ENCODE results near the gene TRAPPC2B.
"Not testable (repeated sequence)": the region's sequence is repeated elsewhere in the genome, so short reads cannot be mapped to it uniquely, and the experiment has no call there.

TRAPPC2B gene

GRCh38 chr19:57362997-57363687 is at the start of gene TRAPPC2B, which contains the start of gene ZNF547:
Gene TRAPPC2B (plus strand): TSS chr19:57363551. CDS start chr19:57364834, 1,283 bp downstream.
Gene ZNF547 (plus strand): TSS chr19:57363551. CDS start chr19:57368556, 5,005 bp downstream.
- DNase-seq = peak; percentile 97 to 98

DNA sequence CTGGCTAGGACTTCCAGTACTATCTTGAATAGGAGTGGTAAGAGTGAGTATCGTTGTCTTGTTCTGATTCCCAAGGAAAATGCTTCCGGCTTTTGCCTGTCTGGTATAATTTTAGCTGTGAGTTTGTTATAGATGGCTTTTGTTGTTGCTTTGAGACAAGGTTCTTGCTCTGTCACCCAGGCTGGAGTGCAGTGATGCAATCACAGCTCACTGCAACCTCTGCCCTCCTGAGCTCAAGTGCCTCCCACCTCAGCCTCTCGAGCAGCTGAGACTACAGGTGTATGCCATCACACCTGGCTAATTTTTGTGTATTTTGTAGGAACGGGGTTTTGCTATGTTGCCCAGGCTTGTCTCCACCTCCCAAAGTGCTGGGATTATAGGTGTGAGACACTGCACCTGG is 49.2 kb upstream of the TRAPPC2B start:
- DNase-seq = no peak

DNA sequence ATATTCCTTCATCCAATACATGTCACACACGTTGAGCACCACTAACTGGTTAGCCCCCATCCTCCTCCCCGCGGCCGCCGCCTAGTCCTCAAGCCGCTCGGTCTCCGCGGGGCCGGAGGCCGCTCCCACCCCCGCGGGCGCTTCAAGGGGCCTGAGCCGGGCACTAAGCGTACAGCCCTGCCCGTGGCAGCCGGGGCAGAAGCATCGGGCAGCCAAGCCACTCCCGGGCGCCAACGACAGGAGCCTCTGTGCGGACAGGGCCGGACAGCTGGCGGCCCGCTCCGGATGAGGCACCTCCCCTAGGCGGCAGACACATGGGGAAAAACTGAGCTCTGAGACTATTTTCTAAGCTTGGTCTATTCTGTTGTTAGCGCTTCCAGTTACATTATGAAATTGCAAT is 45.8 kb upstream of the TRAPPC2B start:
- no peak for DNase-seq

GRCh38 chr19:57319869-57320179 is 43.5 kb upstream of the TRAPPC2B start:
- no peak for DNase-seq

- DNase-seq = peak; percentile 89 to 94
These were observed 42.9 kb upstream of the TRAPPC2B start, which contains the start of gene ZNF543 for GRCh38 chr19:57320180-57321084. Gene ZNF543 (plus strand): TSS chr19:57320472. CDS start chr19:57320854, 382 bp downstream.

DNA sequence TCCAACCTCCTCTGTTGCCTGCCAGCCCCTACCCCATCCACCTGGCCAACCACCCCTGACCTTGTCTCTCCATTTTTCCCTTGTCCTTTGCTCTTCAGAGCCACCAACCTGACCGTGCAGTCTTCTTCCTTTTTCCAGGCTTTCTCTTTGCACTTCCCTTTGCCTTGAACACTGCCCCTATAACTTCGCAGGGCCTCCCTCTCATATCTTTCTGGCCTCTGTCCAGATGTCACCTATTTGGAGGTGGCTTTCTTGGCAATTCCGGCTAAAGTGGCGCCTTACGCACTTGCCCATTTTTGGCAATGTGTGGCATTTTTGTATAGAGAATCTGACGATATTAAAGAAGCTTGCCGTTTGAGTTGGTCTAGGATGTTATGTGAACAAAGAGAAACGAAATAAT is 42.2 kb upstream of the TRAPPC2B start:
- no peak for DNase-seq

GRCh38 chr19:57321751-57322150 is 41.6 kb upstream of the TRAPPC2B start:
- DNase-seq = no peak

GRCh38 chr19:57324992-57325391 is 38.4 kb upstream of the TRAPPC2B start:
- DNase-seq = no peak

- DNase-seq = no peak
These were observed 35.4 kb upstream of the TRAPPC2B start for GRCh38 chr19:57327993-57328392.

DNA sequence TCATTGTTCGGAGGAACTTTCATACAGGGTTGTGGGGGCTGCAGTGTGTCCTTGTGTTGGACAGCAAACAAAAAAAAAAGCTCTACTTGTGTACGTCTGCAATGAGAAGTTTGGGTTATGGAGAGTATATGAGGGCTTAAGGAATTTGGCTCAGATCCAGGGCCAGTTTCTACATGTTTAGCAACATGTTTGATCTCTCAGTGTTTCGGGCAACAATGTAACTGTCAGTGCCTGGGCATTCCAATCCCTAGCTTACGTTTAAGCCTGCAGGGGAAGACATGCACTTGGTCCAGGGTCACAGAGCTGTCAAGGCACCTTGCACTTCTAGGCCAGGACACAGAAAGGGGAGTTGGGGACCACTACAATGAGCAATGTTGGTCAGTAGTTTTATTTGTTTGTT is 29.2 kb upstream of the TRAPPC2B start:
- DNase-seq = no peak

DNA sequence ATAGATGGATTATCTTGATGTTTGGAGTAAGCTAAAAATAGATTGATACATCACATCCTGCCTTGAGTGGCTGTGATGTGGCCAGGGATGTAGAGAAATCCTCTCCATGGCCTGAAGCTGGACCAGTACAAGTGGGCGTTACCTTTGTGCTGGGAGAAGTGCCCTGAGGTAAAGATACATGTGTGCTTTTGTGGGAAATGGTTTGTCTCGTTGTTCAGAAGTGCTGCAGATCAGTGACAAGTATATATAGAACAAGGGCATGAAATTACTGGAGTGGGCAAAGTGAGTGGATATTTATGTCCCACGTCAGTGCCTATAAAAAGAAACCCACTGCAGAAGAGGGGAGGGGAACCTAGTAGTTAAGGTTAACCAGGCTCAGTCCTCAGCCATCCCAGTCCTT is 24.5 kb upstream of the TRAPPC2B start:
- no peak for DNase-seq

DNA sequence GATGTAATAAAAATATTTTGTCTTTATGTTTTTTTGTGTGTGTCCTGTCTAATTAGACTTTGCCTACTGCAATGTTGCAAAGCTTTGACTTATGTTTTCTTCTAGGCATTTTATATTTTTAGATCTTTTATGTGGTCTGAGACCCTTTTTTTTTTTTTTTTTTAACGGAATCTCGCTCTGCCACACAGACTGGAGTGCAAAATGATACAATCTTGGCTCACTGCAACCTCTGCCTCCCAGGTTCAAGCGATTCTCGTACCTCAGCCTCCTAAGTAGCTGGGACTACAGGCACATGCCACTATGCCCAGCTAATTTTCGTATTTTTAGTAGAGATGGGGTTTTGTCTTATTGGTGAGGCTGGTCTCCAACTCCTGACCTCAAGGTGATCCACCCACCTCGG is 20.8 kb upstream of the TRAPPC2B start:
- DNase-seq = no peak

GRCh38 chr19:57348136-57348535 is 15.2 kb upstream of the TRAPPC2B start:
- no peak for DNase-seq

- DNase-seq = peak; percentile 79 to 87
These were observed 12.2 kb upstream of the TRAPPC2B start, which contains the start of gene ZNF304 for GRCh38 chr19:57350877-57351805. Gene ZNF304 (plus strand): TSS chr19:57351271. CDS start chr19:57351665, 394 bp downstream.

GRCh38 chr19:57351867-57352266 is 11.5 kb upstream of the TRAPPC2B start:
- DNase-seq = no peak

DNA sequence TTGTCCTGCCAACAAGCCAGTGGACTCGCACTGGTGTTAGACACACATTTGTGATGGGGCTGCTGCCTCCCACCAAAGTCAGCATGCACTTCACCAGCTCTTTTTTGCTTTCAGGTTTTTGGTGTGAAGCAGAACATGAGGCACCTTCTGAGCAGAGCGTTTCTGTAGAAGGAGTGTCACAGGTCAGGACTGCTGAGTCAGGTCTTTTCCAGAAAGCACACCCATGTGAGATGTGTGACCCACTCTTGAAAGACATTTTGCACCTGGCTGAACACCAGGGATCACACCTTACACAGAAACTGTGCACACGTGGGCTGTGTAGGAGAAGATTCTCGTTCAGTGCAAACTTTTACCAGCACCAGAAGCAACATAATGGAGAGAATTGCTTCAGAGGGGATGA is 7.4 kb upstream of the TRAPPC2B start:
- no peak for DNase-seq

- no peak for DNase-seq
These were observed 5.9 kb upstream of the TRAPPC2B start for GRCh38 chr19:57357406-57357805.

GRCh38 chr19:57359300-57359699 is 4.1 kb upstream of the TRAPPC2B start:
- no peak for DNase-seq

DNA sequence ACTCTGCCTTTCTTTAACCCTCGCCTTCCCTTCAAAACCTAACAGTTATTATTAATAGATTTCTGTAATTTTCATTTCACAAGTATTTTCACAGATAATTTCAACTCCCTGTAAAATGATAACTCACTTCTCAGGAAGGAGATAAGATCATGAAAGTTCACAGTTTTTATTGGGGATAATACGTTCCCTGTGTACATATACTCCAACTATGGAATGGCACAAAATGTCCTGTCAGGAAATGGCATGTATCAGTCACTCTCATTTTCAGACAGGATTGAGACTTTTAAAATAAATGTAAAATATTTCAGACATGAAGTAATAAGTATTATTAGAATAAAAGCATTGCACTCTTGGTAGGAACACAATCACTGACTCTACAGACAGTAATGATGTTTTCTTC is 932 bp upstream of the TRAPPC2B start:
- no peak for DNase-seq

GRCh38 chr19:57363688-57364181 is 384 bp downstream of the TRAPPC2B start:
- no peak for DNase-seq

- no peak for DNase-seq
These were observed 3.4 kb downstream of the TRAPPC2B start for GRCh38 chr19:57366776-57367175.

GRCh38 chr19:57374179-57374578 is 10.8 kb downstream of the TRAPPC2B start:
- DNase-seq = no peak

DNA sequence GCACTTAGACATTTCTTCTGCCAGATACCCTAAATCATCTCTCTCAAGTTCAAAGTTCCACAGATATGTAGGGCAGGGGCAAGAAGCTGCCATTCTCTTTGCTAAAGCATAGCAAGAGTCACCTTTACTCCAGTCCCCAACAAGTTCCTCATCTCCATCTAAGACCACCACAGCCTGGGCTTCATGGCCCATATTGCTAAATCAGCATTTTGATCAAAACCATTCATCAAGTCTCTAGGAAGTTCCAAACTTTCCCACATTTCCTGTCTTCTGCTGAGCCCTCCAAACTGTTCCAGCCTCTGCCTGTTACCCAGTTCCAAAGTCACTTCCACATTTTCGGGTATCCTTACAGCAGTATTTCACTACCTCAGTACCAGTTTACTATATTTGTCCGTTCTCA is 11.3 kb downstream of the TRAPPC2B start:
- not testable (repeated sequence) for DNase-seq

All from NCI-H187 (cell line).